GM21447 (cell line): ENCODE data around the gene STAT1.

ENCODE experiments used
- ATAC-seq: cut with Tn5 transposase; IDR thresholded peaks from one replicate; pipeline ENCODE4 v1.9.1; 2021; ENCODE audit not compliant: unreplicated experiment

The STAT1 gene

GRCh38 chr2:190986221-190986953, 27.6 kb downstream of the STAT1 start:
- ATAC-seq: no peak

GRCh38 chr2:190984595-190984994, 29.4 kb downstream of the STAT1 start:
- ATAC-seq: no peak

- no peak for ATAC-seq
Measured at GRCh38 chr2:190982262-190983034, 31.5 kb downstream of the STAT1 start.

- ATAC-seq: no peak
Measured at GRCh38 chr2:190981733-190982132, 32.2 kb downstream of the STAT1 start.

GRCh38 chr2:190981333-190981732, 32.6 kb downstream of the STAT1 start:
- no peak for ATAC-seq

GRCh38 chr2:190980630-190981209, 33.3 kb downstream of the STAT1 start:
- no peak for ATAC-seq

GRCh38 chr2:190979906-190980629, 33.9 kb downstream of the STAT1 start:
- ATAC-seq: no peak

GRCh38 chr2:190978389-190979053, 35.5 kb downstream of the STAT1 start:
- no peak for ATAC-seq

GRCh38 chr2:190977505-190977904, 36.5 kb downstream of the STAT1 start:
- no peak for ATAC-seq

GRCh38 chr2:190976521-190976920, 37.5 kb downstream of the STAT1 start:
- ATAC-seq: no peak

- ATAC-seq: no peak
Measured at GRCh38 chr2:190974629-190975361, 39.2 kb downstream of the STAT1 start.

GRCh38 chr2:190973726-190974628, 40.0 kb downstream of the STAT1 start:
- ATAC-seq: no peak

GRCh38 chr2:190973262-190973661, 40.7 kb downstream of the STAT1 start:
- ATAC-seq: no peak

GRCh38 chr2:190972846-190973245, 41.1 kb downstream of the STAT1 start:
- no peak for ATAC-seq

GRCh38 chr2:190972213-190972612, 41.8 kb downstream of the STAT1 start:
- ATAC-seq: no peak

GRCh38 chr2:190970873-190971506, 43.0 kb downstream of the STAT1 start:
- no peak for ATAC-seq

- ATAC-seq: no peak
Measured at GRCh38 chr2:190970160-190970559, 43.8 kb downstream of the STAT1 start.

- ATAC-seq: no peak
Measured at GRCh38 chr2:190968522-190968921, 45.4 kb downstream of the STAT1 start.
